Activated T-cell treated with anti-CD3 and anti-CD28 coated beads for 4 hours (primary cell): Measurements from ENCODE around the gene NRROS.
A peak's percentile ranks its signal among the peaks of the same experiment; 100 is the strongest.

ENCODE experiments used
- DNase-seq: peaks from one replicate; pipeline ENCODE4 v3.0.0-alpha.2; 2020

The NRROS gene

DNA sequence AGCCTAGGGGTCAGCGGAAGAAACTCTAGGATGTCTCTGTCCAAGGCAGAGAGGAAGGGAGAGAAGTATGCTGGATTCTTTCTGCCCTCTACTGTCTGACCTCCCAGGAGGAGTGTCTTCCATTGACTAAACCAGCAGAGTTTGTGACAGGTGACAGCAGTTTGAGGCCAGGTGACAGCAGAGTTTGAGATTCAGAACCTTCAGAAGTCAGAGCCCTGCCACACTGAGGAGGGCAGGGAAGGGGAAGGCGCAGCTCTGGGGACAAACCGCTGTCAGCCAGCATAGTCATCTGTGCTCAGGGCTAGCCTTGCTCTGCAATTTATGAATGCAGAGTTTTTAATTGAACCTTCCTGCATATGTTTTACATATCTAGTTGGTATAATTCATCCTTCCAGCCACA lies 12.3 kb downstream of the NRROS start:
- no peak for DNase-seq

DNA sequence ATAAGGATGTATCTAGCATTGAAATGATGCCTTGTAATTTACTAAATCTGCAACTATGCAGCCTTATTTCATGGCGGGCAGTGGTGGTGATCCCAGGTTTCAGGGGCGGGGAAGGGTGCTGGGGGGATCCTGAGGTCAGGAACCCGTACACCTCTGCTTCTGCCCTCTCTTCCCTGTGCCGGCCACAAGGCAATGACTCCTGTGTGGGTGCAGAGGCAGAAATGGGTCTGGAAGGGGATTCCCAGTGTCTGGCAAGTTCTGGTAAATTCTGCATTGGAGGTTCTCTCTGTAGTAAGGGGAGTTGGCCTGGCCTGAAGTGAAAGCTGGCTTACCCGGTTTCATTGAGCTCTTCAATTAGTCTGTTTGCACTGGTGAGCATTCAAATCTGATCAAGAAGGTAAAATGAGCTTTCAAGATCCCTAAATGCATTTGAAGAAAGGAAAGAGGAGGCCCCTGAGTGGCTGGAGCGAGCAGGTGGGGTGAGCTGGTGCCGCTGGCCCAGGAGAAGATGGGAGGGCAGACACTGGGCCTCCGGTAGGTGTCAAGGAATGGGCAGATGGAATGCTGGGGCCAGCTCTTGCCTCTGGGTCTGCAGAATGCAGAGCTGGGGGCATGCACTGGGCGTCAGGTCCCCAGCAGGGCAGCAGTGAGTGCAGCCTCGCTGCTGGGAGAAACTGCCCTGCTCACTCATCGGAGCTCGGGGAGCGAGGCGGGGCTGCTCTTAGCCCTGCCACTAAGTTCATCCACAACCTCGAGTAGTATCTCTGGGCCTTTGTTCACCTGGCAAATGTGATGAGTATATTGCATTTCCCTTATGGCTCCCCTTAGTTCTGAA lies 13.7 kb downstream of the NRROS start:
- DNase-seq, result no peak

DNA sequence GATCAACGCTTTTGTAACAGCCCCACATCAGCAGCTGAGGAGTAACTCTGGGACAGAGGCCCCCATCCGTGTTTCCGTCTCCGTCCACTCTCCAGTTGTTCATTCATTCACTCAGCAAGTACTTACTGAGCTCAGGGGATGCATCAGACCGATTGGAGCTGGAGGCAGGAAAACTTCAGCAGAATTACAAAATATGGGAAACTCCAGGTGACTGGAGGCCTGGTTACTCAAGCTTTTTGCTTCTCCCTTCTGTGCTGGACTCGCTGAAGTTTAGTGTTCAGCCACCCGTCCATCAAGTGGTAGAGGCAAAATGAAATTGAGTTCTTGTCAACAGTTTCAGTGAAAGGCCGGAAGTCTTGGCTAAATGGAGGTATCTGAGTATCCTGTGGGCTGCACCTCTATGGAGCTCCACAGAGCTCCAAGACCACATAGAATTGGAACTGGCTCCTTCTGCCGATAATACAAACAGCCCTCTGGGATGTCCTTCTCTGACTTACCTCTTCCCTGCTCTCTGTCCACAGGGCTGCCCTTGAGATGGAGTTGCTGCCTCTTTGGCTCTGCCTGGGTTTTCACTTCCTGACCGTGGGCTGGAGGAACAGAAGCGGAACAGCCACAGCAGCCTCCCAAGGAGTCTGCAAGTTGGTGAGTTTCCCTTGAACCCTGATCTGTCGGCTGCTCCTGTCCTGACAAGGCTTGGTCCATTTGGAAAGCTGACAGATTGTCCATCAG lies 14.7 kb downstream of the NRROS start:
- no peak for DNase-seq

DNA sequence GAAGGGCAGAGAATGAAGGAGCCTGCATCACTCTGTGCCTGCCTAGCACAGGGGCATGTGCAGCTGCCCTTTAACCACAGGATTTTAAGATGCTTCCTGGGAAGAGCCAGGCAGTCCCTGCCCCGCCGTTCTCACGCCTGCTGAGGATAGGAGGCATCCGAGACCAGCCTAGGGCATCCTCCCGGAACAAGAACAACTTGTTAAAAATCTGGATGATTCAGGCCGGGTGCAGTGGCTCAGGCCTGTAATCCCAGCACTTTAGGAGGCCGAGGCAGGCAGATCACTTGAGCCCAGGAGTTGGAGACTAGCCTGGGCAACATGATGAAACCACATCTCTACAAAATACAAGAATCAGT lies 15.2 kb downstream of the NRROS start:
- no peak for DNase-seq

DNA sequence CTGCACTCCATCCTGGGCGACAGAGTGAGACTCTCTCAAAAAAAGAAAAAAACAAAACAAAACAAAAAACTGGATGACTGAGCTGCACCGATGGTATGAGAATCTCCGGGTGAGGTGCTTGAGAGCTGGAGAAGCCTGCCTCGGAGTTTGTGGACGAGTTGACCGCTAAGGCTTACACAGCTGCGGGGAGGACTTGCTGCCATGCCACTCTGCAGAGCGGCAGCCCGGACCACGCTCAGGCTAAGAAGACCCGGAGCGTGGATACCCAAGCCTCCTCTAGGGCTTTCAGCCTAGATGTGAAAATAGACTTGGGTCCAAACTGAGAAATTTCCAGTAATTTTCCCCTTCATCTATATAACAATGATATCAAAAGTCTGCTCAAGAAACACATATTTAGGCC lies 16.0 kb downstream of the NRROS start:
- DNase-seq, result no peak

DNA sequence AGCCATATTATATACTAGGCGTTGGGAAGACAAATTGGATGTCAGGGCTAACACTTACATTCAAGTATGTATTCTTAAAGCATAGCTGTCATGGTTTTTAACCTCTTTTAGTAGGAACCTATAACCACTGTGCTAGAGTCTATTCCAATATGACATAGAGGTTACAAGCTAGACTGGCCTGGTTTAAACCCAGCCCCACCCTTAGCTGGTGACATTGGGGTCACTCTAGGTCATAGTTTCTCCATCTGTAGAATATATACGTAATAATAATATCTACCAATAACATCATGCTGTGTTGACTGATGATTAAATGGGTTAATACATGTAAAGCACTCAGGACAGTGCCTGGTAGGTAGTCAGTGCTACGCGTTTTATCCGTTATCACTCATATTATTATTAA lies 16.7 kb downstream of the NRROS start:
- DNase-seq, result no peak

DNA sequence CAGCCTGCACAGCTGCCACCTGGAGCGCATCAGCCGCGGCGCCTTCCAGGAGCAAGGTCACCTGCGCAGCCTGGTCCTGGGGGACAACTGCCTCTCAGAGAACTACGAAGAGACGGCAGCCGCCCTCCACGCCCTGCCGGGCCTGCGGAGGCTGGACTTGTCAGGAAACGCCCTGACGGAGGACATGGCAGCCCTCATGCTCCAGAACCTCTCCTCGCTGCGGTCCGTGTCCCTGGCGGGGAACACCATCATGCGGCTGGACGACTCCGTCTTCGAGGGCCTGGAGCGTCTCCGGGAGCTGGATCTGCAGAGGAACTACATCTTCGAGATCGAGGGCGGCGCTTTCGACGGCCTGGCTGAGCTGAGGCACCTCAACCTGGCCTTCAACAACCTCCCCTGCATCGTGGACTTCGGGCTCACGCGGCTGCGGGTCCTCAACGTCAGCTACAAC lies 20.4 kb downstream of the NRROS start:
- no peak for DNase-seq

DNA sequence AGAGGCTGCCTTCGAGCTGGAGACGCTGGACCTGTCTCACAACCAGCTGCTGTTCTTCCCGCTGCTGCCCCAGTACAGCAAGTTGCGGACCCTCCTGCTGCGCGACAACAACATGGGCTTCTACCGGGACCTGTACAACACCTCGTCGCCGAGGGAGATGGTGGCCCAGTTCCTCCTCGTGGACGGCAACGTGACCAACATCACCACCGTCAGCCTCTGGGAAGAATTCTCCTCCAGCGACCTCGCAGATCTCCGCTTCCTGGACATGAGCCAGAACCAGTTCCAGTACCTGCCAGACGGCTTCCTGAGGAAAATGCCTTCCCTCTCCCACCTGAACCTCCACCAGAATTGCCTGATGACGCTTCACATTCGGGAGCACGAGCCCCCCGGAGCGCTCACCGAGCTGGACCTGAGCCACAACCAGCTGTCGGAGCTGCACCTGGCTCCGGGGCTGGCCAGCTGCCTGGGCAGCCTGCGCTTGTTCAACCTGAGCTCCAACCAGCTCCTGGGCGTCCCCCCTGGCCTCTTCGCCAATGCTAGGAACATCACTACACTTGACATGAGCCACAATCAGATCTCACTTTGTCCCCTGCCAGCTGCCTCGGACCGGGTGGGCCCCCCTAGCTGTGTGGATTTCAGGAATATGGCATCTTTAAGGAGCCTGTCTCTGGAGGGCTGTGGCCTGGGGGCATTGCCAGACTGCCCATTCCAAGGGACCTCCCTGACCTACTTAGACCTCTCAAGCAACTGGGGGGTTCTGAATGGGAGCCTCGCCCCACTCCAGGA lies 21.1 kb downstream of the NRROS start:
- DNase-seq, result no peak

DNA sequence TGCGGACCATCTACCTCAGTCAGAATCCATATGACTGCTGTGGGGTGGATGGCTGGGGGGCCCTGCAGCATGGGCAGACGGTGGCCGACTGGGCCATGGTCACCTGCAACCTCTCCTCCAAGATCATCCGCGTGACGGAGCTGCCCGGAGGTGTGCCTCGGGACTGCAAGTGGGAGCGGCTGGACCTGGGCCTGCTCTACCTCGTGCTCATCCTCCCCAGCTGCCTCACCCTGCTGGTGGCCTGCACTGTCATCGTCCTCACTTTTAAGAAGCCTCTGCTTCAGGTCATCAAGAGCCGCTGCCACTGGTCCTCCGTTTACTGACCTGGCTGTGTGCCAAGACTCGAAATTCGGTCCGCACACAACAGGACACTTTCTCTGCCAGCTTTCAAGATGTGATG lies 21.9 kb downstream of the NRROS start:
- no peak for DNase-seq

DNA sequence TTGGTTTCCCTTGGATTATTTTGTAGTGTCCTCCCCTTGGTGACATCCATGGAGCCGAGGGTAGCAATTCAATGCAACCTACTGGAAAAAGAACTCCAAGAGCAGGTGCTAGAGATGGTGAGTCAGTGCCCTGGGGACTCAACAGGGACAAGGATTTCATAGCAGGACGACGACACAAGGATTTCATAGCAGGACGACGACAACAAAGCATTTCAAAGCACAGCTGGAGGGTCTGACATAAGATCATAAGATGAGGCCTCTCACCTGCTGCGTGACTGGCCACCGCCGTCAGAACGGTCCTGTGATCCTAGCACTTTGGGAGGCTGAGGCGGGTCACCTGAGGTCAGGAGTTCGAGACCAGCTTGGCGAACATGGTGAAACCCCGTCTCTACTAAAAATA lies 22.5 kb downstream of the NRROS start:
- no peak for DNase-seq

DNA sequence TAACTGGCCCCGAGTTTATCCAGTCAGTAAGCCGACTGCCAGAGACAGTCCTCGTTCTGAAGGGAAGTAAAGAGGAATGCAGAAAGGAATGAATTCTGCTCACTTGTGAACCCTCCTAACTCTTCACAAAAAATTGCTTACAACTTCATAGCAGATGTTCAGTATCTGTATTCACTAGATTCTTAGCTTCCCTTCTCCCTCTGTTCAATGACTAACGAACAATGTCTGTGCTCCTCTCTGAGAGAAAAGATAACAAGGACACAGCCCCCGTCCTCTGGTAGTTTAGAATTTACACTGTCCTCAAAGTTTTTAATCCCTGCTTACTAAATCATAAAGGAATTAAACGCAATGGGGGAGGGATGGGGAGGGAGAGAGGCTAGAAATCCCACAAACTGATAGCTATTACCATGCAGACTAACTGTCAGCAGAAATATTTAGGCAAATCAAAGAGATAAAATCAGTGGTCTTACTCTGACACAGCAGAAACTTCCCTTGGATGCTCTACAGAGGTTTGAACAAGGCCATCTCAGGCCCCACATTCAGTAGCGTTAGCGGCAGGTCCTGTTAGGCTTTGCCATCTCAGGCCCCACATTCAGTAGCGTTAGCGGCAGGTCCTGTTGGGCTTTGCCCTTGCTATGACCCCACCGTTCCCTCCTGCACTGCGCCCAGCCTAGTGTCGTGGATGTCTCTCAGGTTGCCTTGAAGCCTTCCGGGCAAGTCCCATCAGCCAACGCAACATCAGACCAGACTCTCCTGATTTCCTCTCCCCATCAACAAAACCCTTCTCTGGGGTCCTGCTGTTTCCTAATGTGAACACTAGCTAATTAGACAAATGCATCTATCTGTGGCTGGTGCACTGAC lies 23.4 kb downstream of the NRROS start:
- no peak for DNase-seq

DNA sequence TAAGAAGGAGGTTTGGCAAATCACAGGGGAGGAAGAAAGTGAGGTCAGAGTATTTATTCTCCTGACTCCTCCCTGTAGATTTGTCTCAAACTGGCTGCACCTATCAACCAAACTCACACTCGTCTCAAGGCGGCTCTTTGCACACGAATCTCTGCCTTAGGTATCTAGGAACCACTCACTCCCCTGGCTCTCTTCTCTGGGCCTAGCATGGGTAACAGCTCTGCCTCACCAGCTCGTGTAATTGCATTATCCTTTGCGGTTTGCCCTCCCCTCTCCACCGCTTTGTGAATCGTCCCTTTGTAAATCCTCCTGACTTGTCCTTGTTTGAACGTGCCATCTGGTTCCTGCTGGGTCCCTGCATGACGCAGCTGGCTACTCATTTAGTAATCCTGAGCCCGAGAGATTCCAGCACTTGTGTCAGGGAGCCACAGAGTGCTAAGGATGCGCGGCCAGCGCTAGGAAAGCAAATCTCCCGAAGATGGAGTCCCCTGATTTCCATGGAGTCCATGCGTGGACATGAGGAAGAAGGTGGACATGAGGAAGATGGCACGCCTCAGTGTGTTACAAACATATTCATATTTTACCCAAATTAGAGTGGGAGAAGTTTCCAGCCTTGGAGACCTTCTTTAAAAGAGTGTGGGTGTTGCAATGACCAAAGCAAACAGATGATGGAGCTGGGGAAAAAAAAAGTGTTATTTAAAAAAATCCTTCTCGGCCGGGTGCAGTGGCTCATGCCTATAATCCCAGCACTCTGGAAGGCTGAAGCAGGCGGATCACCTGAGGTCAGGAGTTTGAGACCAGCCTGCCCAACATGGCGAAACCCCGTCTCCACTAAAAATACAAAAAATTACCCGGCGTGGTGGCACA lies 26.7 kb downstream of the NRROS start:
- no peak for DNase-seq

DNA sequence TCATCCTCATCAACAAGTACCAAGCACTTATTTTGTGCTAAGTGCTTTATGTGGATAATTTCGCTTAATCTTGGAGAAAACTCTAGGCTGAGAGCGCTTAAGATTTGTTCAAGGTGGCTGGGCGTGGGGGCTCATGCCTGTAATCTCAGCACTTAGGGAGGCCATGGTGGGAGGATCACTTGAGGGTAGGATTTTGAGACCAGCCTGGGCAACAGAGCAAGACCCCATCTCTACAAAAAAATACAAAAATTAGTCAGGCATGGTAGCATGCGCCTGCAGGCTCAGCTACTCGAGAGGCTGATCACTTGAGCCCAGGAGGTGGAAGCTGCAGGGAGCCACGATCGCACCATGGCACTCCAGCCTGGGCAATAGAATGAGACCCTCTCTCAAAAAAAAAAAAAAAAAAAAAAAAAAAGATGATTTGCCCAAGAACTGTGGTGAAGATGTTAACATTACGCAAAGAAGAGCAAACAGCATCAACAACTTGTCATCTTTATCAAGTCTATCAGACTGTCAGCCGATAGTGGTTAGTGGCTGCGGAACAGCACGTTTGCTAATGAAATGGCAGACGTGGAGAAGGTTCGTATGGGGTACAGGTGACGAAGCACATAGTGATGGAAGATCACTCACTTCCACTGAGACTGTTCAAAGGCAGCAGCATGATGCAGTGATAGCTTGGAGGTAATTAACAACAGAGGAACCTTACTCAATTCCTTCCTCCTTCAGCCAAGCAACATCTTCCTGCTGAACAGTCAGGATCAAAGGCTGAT lies 27.7 kb downstream of the NRROS start:
- no peak for DNase-seq

DNA sequence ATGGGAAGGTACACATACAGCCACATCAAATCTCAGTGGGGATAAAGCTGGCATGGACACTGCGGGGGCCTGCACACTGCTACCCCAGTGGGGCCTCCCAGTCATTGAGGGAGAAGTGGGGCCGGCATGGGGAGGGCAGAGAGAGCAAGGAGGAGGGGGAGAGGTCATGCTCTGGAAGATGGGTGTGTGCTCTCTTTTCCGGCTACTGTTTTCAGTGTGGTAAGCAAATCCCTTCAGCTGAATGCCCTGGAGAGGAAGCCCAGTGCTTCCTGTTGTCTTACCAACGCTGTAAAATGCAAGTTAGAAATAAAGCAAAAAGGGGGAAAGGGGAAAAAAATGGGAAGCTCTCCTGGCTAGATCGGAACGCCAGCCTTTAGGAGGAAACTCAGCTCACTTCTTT lies 30.8 kb downstream of the NRROS start:
- no peak for DNase-seq

DNA sequence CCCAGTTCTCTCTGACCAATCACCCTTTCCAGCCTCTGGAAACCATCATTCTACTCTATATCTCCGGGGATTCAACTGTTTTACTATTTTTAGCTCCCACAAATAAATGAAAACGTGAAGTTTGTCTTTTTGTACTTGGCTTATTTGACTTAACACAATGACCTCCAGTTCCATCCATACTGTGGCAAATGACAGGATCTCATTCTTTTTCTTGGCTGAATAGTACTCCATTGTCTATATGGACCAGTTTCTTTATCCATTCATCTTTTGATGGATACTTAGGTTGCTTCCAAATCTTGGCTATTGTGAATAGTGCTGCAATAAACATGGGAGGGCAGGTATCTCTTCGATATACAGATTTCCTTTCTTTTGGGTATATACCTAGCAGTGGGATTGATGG lies 34.1 kb downstream of the NRROS start:
- DNase-seq, result no peak

DNA sequence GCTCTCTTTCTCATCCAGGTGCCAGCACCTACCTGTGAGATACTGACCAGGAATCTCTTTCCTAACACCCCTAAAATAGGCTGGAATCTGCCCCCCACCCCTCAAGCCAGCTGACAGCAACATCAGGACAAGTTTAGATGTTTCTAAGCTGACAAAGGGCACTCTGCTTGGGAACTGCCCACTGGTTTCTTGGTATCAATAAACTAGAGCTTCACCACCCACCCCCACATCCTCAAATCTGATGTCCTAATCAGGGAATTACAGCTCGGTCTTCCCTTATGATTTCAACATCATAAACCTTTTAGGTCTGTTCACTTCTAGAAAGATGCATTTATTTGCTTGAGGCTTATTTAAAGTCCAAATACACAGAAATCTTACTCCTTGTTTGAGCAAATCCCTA lies 37.9 kb downstream of the NRROS start:
- DNase-seq, result no peak

DNA sequence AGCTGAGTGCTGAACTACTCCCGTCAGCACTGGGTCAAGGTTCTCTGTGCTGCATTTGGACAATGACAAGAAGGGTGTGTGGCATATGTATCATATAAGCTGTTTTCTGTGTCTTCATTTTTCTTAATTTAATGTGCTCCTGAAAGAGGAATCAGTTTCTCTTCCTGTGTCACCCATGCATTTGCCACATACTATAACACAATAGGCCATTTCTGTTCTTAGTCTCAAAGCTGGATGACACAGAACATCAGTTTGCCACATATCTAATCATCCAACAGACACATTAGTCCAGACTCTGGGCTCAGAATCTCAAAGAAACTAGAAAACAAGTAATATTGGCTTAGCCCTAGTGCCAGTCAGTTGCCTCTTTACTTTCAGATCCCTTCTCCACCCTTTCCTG lies 38.4 kb downstream of the NRROS start:
- no peak for DNase-seq

DNA sequence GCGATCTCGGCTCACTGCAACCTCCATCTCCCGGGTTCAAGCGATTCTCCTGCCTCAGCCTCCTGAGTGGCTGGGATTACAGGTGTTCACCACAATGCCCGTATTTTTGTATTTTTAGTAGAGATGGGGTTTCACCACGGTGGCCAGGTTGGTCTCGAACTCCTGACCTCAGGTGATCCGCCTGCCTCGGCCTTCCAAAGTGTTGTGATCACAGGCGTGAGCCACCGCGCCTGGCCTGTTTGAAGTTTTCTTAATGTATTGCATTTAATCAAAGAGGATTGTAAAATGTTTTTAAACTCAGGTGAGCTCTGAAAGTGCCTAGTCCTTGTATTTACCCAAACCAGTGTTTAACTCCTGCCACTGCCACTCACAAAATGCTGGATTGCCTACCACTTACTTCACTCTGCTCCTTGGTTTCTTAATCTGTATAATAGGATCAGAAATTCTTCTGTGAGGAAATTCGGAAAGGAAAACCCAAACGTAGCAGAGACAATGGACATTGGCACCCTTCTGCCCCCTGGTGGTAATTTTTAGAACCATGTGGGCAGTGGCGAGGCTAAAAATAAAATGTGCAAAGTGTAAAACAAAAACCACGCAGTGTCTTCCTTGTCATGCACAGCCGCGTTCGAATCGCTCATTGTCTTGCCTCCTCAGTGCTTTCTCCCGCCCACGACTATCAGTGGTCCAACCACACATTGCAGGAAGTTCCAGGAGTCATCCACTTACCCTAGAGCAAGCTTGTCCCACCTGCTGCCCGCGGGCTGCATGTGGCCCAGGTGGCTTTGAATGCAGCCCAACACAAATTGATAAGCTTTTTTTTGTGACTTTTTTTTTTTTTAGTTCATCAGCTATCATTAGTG lies 45.3 kb downstream of the NRROS start:
- DNase-seq, result peak; percentile 64

DNA sequence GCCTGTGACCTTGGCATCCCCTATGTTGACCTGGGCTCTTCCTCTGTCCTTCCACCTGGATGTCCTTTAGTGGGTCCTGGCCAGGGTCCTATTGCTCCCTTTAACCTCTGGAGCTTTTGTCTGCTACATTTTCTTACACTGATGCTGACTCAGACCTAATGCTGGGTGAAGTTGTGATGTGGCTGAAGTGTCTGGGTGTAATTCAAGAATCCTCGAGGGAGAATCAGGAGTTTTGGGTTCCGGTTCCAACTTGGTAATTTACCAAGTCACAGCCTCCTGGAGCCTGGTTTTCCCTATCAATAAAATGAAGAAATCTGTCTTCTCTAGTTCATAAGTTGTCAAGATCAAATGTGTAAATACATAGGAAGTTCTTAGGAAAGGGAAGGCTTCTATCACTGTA lies 46.9 kb downstream of the NRROS start:
- DNase-seq, result no peak

DNA sequence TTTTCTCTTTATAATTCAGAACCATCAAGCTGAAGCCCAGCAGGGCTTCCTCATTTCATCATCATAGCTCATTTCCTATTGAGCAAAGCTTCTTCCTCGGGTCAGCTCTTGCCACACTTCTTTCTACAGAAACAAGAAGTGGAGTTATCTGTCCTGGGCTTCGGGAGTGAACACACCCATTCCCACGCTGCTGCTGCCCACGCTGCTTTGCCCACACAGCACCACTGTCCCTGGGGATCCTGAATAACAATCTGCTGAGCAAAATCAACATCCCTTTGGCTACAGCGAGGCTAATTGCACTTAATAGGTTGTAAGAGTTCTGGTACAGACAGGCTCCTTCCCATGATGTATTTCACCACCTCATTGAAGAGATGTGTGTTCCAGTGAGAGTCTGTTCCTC lies 48.9 kb downstream of the NRROS start:
- DNase-seq, result no peak
